Skeletal muscle tissue (tissue), 4 donors: ENCODE measurements around the gene RHEB. TPM values are rescaled to one million over a fixed set of nuclear protein-coding genes. Genes with fewer than 3 reads are reported as not detected.

Experiments
- H3K27ac ChIP-seq: one replicate; pipeline ENCODE4 v1.7.0; 2013; ENCODE audit warnings: mild to moderate bottlenecking, low read depth, low read length, inconsistent platforms
- H3K27me3 ChIP-seq, 3 donors: one replicate each; pipeline ENCODE4 v1.7.0; 2013; ENCODE audit warnings: low read length in 3 of 3; ENCODE audit not compliant: control insufficient read depth in 3 of 3, insufficient read depth in 3 of 3
- H3K36me3 ChIP-seq, 3 donors: one replicate each; pipeline ENCODE4 v1.7.0; 2013; ENCODE audit warnings: low read length in 3 of 3; ENCODE audit not compliant: control insufficient read depth in 3 of 3, insufficient read depth in 3 of 3
- H3K4me1 ChIP-seq, 3 donors: one replicate each; pipeline ENCODE4 v1.7.0; 2013; ENCODE audit warnings: low read length in 3 of 3, mild to moderate bottlenecking in 3 of 3; ENCODE audit not compliant: control insufficient read depth in 3 of 3, insufficient read depth in 3 of 3
- H3K4me3 ChIP-seq, 3 donors: one replicate each; pipeline ENCODE4 v1.7.0; 2013; ENCODE audit warnings: low read length in 3 of 3
- H3K9ac ChIP-seq, 3 donors: one replicate each; pipeline ENCODE4 v1.7.0; 2013; ENCODE audit warnings: low read length in 3 of 3, mild to moderate bottlenecking in 3 of 3, moderate library complexity in 2 of 3, low read depth in 1 of 3
- H3K9me3 ChIP-seq, 3 donors: one replicate each; pipeline ENCODE4 v1.7.0; 2013; ENCODE audit warnings: low read length in 3 of 3; ENCODE audit not compliant: control insufficient read depth in 3 of 3
- total RNA-seq: library from RNA; depleted of rRNA; stranded (reverse); fragments of >200 nt; gene quantifications from one replicate; pipeline ENCODE4 v1.2.3, GENCODE V29; 2014
- donor health status: Osteomylitis.

RHEB gene
- total RNA-seq, 1 donor from 2014 or later = 73.6 TPM

DNA sequence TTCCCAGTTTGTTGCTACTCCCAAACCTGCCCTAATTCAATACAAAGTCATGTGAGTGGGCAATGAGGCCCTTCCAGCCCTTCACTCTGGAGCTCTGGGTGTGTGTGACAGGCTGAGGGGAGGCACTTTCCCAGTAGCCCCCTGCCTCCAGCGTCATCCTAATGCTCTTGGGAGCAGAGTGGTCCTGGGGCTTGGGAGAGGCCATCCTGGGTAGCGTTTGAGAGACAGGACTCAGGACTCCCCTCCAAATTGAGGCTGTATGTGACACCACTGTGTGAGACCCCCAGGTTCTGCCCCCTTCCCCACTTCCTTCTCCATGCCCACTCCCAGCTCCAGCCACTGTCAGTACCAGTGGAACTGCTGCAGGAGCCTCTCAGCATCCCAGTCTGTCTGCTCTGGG lies 73.3 kb downstream of the RHEB start:
- H3K4me1 ChIP-seq = peaks cover 0 to 5% (median 2%) of the 10 kb centered on the region in 3 donors
- H3K4me3 ChIP-seq = no peak overlapping the region
- no peaks in the 10 kb centered on the region for H3K27me3 ChIP-seq
- no peaks in the 10 kb centered on the region for H3K36me3 ChIP-seq
- H3K9me3 ChIP-seq = no peaks in the 10 kb centered on the region
- H3K9ac ChIP-seq = no peak overlapping the region
- H3K27ac ChIP-seq = no peak overlapping the region

DNA sequence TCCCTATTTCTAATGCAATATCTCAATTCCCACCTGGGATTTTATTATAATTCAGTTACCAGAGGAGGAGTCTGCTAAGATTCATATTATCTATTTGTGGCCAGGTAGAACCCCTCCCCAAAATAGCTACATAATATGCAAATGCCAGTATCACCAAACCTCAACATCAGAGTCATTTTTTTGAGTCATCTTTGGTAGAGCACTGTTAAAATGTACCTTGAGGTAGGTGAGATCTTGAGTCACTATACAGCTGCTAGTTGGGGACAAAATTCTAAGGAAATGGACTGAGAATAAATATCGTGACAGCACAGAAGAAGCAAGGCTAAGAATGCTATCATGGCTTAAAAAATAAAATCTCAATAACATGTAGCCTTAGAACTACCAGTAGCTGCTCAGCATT lies 75.1 kb downstream of the RHEB start:
- Histone ChIP-seq H3K9ac (no peak overlapping the region), H3K36me3 (no peaks in the 10 kb centered on the region), H3K4me1 (peaks cover 2 to 13% (median 5%) of the 10 kb centered on the region in 3 donors), H3K27me3 (peaks cover 7 to 12% (median 11%) of the 10 kb centered on the region in 3 donors), H3K27ac (no peak overlapping the region), H3K4me3 (no peak overlapping the region), H3K9me3 (no peaks in the 10 kb centered on the region)

DNA sequence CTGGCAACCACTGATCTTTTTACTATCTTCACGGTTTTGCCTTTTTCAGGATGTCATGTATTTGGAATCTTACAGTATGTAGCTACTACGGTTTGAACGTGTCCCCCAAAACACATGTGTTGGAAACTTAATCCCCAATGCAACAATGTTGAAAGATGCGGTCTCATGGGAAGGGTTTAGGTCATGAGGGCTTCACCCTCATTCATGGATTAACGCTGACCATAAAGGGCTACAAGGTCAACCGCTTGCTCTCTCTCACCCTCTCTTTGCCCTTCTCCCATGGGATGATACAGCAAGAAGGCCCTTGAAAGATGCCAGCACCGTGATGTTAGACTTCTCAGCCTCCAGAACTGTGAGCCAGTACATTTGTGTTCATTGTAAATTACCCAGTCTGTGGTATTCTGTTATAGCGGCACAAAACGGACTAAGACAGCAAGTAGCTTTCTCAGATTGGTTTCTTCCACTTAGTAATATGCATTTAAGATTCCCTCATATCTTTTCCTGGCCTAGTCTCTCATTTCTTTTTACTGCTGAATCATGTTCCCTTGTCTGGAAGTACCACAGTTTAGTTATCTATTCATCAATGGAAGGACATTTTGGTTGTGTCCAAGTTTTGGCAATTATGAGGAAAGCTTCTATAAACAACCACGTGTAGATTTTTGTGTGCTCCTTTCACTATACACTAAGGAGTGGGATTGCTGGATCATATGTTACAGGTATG lies 76.8 kb downstream of the RHEB start:
- H3K9me3 ChIP-seq = no peaks in the 10 kb centered on the region
- H3K4me3 ChIP-seq = no peak overlapping the region
- peaks cover 0 to 8% (median 7%) of the 10 kb centered on the region in 3 donors for H3K4me1 ChIP-seq
- no peaks in the 10 kb centered on the region for H3K36me3 ChIP-seq
- no peak overlapping the region for H3K27ac ChIP-seq
- H3K27me3 ChIP-seq = peaks cover 21 to 29% (median 27%) of the 10 kb centered on the region in 3 donors
- no peak overlapping the region for H3K9ac ChIP-seq

DNA sequence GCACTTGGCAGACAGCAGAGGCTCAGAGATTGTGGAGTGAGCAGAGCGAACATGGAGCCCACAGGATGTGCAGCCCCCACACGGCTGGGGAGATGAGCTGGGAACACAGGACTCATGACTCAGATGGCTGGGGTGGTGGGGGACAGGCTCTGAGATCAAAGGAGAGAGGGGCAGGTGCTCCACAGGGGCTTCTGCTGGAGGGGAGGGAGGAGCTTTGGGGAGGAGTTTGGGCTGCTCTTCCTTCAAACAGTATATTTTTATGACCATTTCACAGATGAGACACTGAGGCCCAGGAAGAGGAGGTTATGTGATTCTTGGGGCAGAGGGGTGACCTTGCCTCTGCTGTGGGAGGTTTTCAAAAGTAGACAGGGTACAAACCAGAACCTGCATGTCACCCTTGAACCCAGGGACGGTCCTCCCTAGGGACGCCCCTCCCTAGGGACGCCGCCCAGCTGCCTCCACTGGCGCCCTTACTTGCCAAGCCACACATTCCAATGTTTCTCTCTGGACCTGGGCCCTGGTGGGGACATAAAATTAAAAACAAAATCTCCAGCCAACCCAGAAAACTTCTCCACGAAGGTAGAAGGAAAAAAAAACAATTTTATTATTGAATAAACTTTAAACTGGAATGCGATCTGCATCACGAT lies 78.8 kb downstream of the RHEB start:
- Histone ChIP-seq H3K36me3 (no peaks in the 10 kb centered on the region), H3K27me3 (peaks cover 24 to 30% (median 29%) of the 10 kb centered on the region in 3 donors), H3K9me3 (no peaks in the 10 kb centered on the region), H3K4me3 (no peak overlapping the region), H3K4me1 (peaks cover 0 to 8% (median 7%) of the 10 kb centered on the region in 3 donors), H3K9ac (no peak overlapping the region), H3K27ac (no peak overlapping the region)

DNA sequence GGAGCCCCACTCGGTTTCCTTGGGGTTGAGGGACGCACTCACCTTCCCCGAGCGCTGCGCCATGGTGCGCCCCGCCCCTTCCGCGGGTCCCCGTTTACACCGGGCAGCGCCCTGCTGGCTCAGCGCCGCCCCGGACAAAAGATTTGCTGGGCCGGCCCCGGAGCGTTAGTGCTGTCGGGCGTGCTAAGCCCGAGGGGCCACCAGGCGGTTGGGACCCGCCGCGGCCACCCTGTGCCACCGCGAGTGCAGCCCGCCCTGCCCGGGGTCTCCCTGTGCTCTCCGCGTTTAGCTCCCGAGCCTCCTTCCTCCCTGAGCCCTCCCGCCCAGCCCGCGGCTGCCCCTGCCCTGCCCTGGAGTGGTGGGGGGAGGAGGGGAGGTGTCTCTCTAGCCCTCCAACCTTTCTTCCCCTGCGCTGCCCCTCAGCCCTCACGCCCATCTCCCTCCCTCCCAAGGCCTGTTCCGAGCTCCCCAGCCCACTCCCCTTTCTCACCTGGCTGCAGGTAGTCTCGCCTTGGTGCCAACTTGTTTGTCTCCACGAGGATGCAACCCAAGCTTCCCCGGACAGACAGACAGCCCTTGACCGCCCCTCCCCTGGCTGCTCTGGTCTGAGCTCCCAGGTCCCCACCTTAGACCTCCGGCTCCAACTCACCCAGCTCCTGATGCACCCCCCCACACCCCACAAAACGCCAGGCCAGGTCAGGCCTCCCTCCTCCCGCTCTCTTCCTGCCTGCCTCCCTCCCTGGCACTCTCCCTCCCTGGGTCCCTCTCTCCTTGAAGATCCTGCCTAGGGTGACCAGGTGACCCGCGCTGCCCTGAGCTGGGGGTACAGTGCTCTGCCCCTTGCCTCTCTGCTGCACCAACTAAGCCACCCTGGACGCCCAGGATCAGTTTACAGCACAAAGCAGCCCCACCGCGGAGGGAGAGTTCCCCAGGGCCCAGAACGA lies 79.6 kb downstream of the RHEB start, which contains the start of gene CRYGN:
TSS of gene CRYGN (minus strand) at position 287 of the 944 bp plus-strand sequence. CDS start at position 63, 224 bp downstream.
- Histone ChIP-seq H3K27me3 (peaks cover 24 to 30% (median 29%) of the 10 kb centered on the region in 3 donors), H3K27ac (no peak within 1 kb of the TSS), H3K9ac (peak within 1 kb of the TSS in 1 of 3 donors; percentile 25)

DNA sequence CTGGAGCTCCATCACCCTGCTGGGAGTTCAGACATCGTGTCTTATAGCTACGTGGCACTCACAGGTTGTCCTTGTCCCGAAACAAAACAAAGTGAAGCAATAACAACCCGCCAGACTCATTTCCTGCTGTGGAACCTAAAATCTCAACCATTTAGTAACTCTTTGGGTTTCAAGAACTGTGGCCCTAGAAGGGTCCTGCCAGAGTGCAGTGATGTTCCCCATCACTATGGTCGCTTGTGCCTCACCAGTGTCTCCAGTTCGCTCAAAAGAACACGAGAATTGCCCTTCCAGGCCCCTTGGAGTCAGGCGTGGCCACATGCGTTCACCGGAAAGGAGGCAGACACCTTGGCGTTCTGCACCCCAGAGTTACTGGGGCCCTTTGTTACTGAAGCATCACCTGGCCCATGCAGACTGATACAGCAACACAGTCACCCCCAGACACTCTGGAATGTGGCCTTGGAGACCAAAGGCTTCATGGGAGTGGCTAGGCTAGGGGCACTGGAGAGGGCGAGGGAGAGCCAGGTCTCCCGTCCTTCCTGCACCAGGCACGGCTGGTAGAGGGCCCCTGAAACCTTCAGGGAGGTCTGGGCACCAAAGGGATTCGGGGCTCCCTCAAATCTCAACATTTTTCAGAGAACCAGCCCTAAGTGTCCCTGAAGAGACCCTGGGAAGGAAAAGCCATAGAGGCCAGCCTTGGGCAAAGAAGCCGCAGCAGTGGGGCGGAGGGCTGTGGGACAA lies 80.7 kb downstream of the RHEB start:
- peaks cover 0 to 8% (median 7%) of the 10 kb centered on the region in 3 donors for H3K4me1 ChIP-seq
- no peak overlapping the region for H3K9ac ChIP-seq
- H3K4me3 ChIP-seq = no peak overlapping the region
- no peaks in the 10 kb centered on the region for H3K9me3 ChIP-seq
- H3K36me3 ChIP-seq = no peaks in the 10 kb centered on the region
- peaks cover 24 to 30% (median 29%) of the 10 kb centered on the region in 3 donors for H3K27me3 ChIP-seq
- no peak overlapping the region for H3K27ac ChIP-seq

More for the DNA sequence above, 79.6 kb downstream of the RHEB start, which contains the start of gene CRYGN:
- Histone ChIP-seq H3K4me3 (no peak within 1 kb of the TSS), H3K36me3 (no peaks in the 10 kb centered on the region), H3K4me1 (peaks cover 0 to 8% (median 7%) of the 10 kb centered on the region in 3 donors), H3K9me3 (no peaks in the 10 kb centered on the region)

DNA sequence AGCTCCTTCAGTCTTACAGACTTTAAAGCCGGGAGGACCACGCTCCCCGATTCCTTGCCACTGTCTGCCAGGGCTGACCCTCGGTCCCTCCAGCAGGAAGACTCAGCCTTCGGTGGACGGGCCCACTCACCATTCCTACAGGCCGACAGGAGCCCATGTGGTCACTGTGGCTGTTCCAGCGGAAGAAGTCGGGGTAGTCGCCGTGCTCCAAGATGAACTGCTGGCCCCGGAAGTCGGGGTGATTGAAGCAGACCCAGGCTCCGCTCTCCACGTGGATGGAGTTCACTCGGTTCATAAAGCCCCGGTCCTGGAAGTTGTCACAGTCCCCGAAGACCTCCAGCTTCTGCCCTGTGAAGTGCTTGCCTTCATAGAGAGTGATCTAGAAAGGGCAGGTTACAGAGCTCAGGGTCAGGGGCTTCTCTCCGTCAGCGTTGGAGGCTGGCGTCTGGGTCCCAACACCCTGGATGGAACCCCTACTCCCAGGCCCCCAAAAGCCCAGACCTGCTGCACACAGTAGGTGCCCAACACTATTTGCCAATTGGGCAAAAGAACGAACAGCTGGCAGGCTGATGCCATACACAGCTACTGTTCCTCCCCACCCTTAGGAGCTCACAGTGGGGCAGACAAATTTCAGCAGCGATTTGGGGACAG lies 81.7 kb downstream of the RHEB start:
- no peak overlapping the region for H3K9ac ChIP-seq
- H3K9me3 ChIP-seq = no peaks in the 10 kb centered on the region
- H3K4me1 ChIP-seq = peaks cover 0 to 8% (median 7%) of the 10 kb centered on the region in 3 donors
- no peak overlapping the region for H3K27ac ChIP-seq
- peaks cover 24 to 35% (median 33%) of the 10 kb centered on the region in 3 donors for H3K27me3 ChIP-seq
- no peak overlapping the region for H3K4me3 ChIP-seq
- H3K36me3 ChIP-seq = no peaks in the 10 kb centered on the region

DNA sequence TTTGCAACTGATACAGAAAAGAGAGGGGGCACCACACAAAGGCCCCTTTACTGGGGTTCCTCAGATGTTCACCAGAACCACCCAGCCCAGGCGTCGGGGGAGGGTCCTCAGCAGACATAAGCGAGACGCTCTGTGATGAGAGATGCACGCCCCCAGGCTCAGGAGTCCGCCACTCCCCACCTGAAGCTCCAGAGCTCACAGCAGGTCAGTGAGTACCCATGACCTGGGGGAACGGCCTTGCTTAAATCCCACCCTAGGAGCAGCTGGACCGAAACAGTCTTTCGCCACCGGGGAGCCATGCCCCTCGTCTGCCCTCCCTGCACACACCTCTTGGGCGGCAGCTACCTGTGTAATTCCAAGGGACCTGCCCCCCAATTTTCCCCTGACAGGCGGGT lies 82.5 kb downstream of the RHEB start:
- H3K9me3 ChIP-seq = no peaks in the 10 kb centered on the region
- H3K27me3 ChIP-seq = peaks cover 24 to 38% (median 33%) of the 10 kb centered on the region in 3 donors
- peaks cover 0 to 8% (median 7%) of the 10 kb centered on the region in 3 donors for H3K4me1 ChIP-seq
- H3K27ac ChIP-seq = no peak overlapping the region
- no peaks in the 10 kb centered on the region for H3K36me3 ChIP-seq
- H3K9ac ChIP-seq = no peak overlapping the region
- H3K4me3 ChIP-seq = no peak overlapping the region
